ENCODE results near the gene WHRN. TPM values are rescaled to one million over a fixed set of nuclear protein-coding genes. Genes with fewer than 3 reads are reported as not detected.

Gene WHRN
- total and polyA plus RNA-seq, 9 of the 15 experiments (the other 6 are each of a cell fraction or from before 2014, with no cell fraction given), result 0.31 to 14.1 (median 3.0) TPM

DNA sequence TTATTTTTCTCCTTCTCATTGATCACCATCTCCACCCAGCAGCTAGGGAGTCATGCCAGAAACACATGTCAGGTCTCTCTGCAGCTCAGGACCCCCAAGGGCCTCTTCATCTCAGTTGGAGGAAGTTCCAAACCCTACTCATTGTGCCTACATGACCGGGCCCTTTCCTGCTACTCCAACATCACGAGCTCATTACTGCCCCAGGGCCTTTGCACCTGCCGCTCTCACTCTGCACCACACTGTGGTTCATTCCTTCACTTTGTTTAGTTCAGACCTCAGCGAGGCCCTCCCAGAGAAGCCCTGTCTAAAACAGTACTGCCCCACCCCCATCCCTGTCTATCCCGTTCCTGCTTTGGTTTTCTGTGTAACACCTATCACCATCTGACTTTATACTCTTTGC lies 95.4 kb downstream of the WHRN start:
- ATAC-seq (no peak), DNase-seq (ENCODE audit: extremely low read depth in 1 of 4, low spot score in 3 of 4) (no peak), FAIRE-seq (no peak)
- ChIA-PET POLR2A (interaction anchor here (0.6 to 1.3 kb wide), 4 partner anchors 11 to 312 kb away, joined by 3 to 4 read pairs (median 3); no protein-coding TSS in a partner anchor), CTCF (ENCODE audit: low intra/inter-chr PET ratio) (no interaction called here)
- Histone ChIP-seq H4K20me1 (replicated peaks; ENCODE audit: control insufficient read depth, insufficient read depth, low read length) (peaks cover 7% of the 10 kb centered on the region; the same call in 1 of the 2 replicates), H3K9me1 (ENCODE audit: control insufficient read depth, insufficient read depth, low read length) (no peaks in the 10 kb centered on the region), H3K9ac (ENCODE audit: insufficient read depth in 1 of 2, low read depth in 2 of 2, low read length in 2 of 2) (no peak overlapping the region), H3K27me3 (ENCODE audit: control insufficient read depth in 2 of 2, insufficient read depth in 2 of 2, low read length in 2 of 2) (peaks cover 0 to 5% of the 10 kb centered on the region in 2 experiments; a peak in 1 of 5 replicates), H3K79me2 (ENCODE audit: control insufficient read depth, insufficient read depth, low read length) (no peaks in the 10 kb centered on the region), H3K4me3 (no peak overlapping the region), H3K4me1 (replicated peaks in 1 of 2; ENCODE audit: control insufficient read depth in 2 of 2, insufficient read depth in 2 of 2, low read length in 2 of 2) (no peaks in the 10 kb centered on the region; a peak in 2 of 5 replicates), H3K36me3 (ENCODE audit: control insufficient read depth, insufficient read depth, low read length) (no peaks in the 10 kb centered on the region), H3K9me3 (replicated peaks; ENCODE audit: control insufficient read depth, insufficient read depth, low read depth, low read length) (no peaks in the 10 kb centered on the region), H3K4me2 (ENCODE audit: insufficient read depth, low read length) (no peak overlapping the region), H3K27ac (ENCODE audit: extremely low read depth, low read depth, low read length) (no peak overlapping the region), H2AFZ (ENCODE audit: low read depth, low read length) (no peak overlapping the region)
- intact Hi-C loops (cut with micrococcal nuclease), result no loop called here
- in situ Hi-C loops (cut with MboI), result loop anchor here (10.0 kb wide), 1 partner anchor 505 kb away; no protein-coding TSS in a partner anchor
- BruUV-seq (replicated peaks), result no TSS peak
- TF ChIP-seq ZNF57 (CRISPR knock-in tag; IDR thresholded peaks at IDR 0.05) (no peak), ZNF224 (CRISPR knock-in tag; IDR thresholded peaks at IDR 0.05) (no peak), SREBF2 (CRISPR knock-in tag; IDR thresholded peaks at IDR 0.05) (no peak), RBM25 (IDR thresholded peaks at IDR 0.05; ENCODE audit: low read depth, low read length, severe bottlenecking) (peak; percentile 55), HSF4 (CRISPR knock-in tag; IDR thresholded peaks at IDR 0.05; ENCODE audit: borderline replicate concordance) (no peak)
- WGBS (ENCODE audit: insufficient coverage, low coverage, missing lambda C conversion rate), result 17% methylated on average over 5 of the region's 5 CpGs

All from K562 (cell line).